Esophagus squamous epithelium (tissue), 5 donors: ENCODE results near the gene ASPDH. TPM values are rescaled to one million over a fixed set of nuclear protein-coding genes. Genes with fewer than 3 reads are reported as not detected.
A peak's percentile ranks its signal among the peaks of the same experiment; 100 is the strongest.

Experiments
- DNase-seq: peaks from one replicate; lab custom pipeline; 2025; lab: John Stamatoyannopoulos, UW
- H3K27ac ChIP-seq, 4 donors: fragments of 200-600 bp; sonication (generic); one replicate each; pipeline ENCODE4 v1.5.1; 2016 to 2019; ENCODE audit warnings: mild to moderate bottlenecking in 1 of 4
- H3K27me3 ChIP-seq, 4 donors: fragments of 200-600 bp; sonication (generic); 1 replicate in 3 of 4; 2 replicates in 1 of 4; pipeline versions ENCODE4 v1.5.1 to v1.6.0; 2017 to 2021; ENCODE audit warnings: antibody characterized with exemption in 1 of 4
- H3K36me3 ChIP-seq, 3 donors: fragments of 200-600 bp; sonication (generic); one replicate each; pipeline ENCODE4 v1.5.1; 2016 to 2019
- H3K4me1 ChIP-seq, 3 donors: fragments of 200-600 bp; sonication (generic); one replicate each; pipeline ENCODE4 v1.5.1; 2017 to 2019
- H3K4me3 ChIP-seq, 4 donors: fragments of 200-600 bp; sonication (generic); 1 replicate in 3 of 4; 2 replicates in 1 of 4; pipeline ENCODE4 v1.5.1; 2016 to 2019; ENCODE audit warnings: mild to moderate bottlenecking in 2 of 4, moderate library complexity in 1 of 4
- H3K9me3 ChIP-seq, 3 donors: fragments of 200-600 bp; sonication (generic); one replicate each; pipeline ENCODE4 v1.5.1; 2016 to 2019
- POLR2A ChIP-seq, 4 donors: fragments of 450-650 bp; IDR thresholded peaks; one replicate each; pipeline ENCODE4 v1.6.1; 2017; ENCODE audit warnings: antibody characterized with exemption in 4 of 4, mild to moderate bottlenecking in 4 of 4, moderate library complexity in 3 of 4
- WGBS, 2 donors: methylation state at CpG; one replicate each; pipeline ENCODE4 v1.1.5; 2018; 5-methylcytosine and 5-hydroxymethylcytosine counted together
- intact Hi-C: fragments of 100-400 bp; cut with DNase I; formaldehyde crosslinking; loops from one replicate; pipeline ENCODE4 v1.15.0; 2022
- total RNA-seq, 4 donors: library from RNA; depleted of rRNA; stranded (reverse); fragments of >200 nt; gene quantifications; one replicate each; pipeline ENCODE4 v1.1.0, GENCODE V29; 2016
- TF ChIP-seq, protein P1 (sequence below), 6 experiments: fragments of 450-650 bp in 4 of 6; fragments of 200-600 bp in 2 of 6; sonication (generic) in 2 of 6; IDR thresholded peaks; one replicate each; pipeline ENCODE4 v1.5.1; 2016 to 2019; ENCODE audit warnings: antibody characterized with exemption in 6 of 6, mild to moderate bottlenecking in 4 of 6, moderate library complexity in 4 of 6
- donor health status: DM: yes; HTN: yes; CAD: no.

The ASPDH gene
- total RNA-seq, 4 donors from 2014 or later = not detected

DNA sequence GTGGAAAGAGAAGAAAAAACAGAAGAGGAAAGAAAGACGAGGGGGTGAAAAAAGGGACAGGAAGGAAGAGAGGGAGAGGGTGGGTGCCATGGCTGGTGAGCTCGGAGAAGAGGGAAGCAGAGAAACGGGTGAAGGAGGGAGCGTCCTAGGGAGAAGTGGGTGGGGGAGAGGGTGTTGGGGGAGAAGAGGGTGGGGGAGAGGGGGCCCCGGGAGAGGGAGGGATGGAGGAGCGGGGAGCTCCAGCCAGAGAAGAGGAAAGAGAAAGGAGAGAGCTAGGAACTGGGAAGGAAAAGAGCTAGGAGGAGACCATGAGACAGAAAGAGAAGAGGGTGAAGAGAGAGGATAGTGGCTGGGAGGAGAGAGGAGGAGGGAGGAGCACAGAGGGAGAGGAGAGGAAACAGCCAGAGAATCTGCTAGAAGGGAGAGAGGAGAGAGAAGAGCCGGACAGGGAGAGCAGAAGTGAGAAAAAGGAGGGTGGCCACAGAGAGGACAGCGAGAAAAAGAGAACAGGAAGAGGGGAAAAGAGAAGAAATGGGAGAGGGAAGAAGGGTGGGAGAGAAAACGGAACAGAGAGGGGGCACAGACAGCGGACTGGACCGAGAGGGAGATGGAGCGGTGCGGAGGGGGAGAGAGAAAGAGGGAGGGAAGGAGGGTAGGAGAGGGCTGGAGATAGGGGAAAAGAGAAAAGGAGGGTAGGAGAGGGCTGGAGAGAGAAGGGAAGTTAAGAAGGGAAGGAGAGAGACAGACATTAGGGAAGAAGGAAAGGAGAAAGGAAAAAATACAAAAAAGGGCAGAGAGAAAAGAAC, 25.1 kb downstream of the ASPDH start:
- H3K27me3 ChIP-seq = peaks cover 0 to 49% (median 0%) of the 10 kb centered on the region in 4 donors
- no peak overlapping the region for H3K4me3 ChIP-seq
- whole genome bisulfite sequencing, 2 donors = 25 to 26% methylated on average over 13 of the region's 13 CpGs
- H3K36me3 ChIP-seq = peaks cover 0 to 15% (median 1%) of the 10 kb centered on the region in 3 donors
- no peak overlapping the region for H3K27ac ChIP-seq
- DNase-seq = no peak
- TF ChIP-seq POLR2A (IDR thresholded peaks at IDR 0.05) = no peak
- TF ChIP-seq, protein P1, sequence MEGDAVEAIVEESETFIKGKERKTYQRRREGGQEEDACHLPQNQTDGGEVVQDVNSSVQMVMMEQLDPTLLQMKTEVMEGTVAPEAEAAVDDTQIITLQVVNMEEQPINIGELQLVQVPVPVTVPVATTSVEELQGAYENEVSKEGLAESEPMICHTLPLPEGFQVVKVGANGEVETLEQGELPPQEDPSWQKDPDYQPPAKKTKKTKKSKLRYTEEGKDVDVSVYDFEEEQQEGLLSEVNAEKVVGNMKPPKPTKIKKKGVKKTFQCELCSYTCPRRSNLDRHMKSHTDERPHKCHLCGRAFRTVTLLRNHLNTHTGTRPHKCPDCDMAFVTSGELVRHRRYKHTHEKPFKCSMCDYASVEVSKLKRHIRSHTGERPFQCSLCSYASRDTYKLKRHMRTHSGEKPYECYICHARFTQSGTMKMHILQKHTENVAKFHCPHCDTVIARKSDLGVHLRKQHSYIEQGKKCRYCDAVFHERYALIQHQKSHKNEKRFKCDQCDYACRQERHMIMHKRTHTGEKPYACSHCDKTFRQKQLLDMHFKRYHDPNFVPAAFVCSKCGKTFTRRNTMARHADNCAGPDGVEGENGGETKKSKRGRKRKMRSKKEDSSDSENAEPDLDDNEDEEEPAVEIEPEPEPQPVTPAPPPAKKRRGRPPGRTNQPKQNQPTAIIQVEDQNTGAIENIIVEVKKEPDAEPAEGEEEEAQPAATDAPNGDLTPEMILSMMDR (IDR thresholded peaks at IDR 0.05) = no peak
- peaks cover 0 to 3% (median 0%) of the 10 kb centered on the region in 3 donors for H3K4me1 ChIP-seq
- intact Hi-C loops = no loop called here
- no peaks in the 10 kb centered on the region for H3K9me3 ChIP-seq

DNA sequence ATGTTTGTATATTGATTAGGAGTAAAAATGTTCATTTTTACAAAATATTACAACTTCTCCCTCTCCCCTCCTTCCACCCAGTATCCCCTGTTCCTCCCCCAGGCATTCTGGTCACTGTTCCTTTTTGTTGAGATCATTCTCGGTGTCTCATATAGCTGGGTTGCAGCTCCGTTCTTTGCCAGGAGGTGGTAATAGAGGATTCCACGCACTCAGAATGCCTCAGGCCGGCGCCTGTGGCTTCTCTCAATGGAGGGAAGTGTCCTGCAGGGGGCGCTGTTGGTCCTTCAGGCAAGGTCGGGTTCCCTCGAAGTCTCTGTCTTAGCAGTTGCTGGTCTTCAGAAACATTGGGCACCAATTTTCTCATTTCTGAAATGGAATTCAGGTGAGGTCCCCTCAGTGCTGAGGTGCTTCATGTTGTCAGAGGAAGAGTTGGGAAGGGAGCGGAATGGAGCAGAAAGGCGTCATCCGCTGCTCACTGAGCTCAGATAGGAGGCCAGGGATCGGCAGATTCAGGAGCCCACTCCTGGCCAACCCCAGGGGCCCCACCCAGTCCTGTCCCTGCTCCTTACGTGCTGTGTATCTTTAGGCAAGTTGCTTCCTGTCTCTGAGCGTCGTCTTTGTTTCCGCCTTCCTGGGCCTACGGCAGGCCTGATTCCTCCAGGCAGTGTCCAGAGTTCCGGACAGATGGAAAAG, 26.7 kb downstream of the ASPDH start:
- no peak overlapping the region for H3K27ac ChIP-seq
- no peak for DNase-seq
- no peaks in the 10 kb centered on the region for H3K4me1 ChIP-seq
- 65 to 66% methylated on average over 6 to 16 of the region's 18 CpGs for WGBS, 2 donors
- peaks cover 0 to 49% (median 0%) of the 10 kb centered on the region in 4 donors for H3K27me3 ChIP-seq
- no peak overlapping the region for H3K4me3 ChIP-seq
- peaks cover 0 to 31% (median 5%) of the 10 kb centered on the region in 3 donors for H3K36me3 ChIP-seq
- TF ChIP-seq, protein P1 (IDR thresholded peaks at IDR 0.05) = peak in 3 of 6 experiments; percentile 5 to 58 (median 23)
- no peak for TF ChIP-seq POLR2A (IDR thresholded peaks at IDR 0.05)
- no peaks in the 10 kb centered on the region for H3K9me3 ChIP-seq
- intact Hi-C loops = no loop called here

DNA sequence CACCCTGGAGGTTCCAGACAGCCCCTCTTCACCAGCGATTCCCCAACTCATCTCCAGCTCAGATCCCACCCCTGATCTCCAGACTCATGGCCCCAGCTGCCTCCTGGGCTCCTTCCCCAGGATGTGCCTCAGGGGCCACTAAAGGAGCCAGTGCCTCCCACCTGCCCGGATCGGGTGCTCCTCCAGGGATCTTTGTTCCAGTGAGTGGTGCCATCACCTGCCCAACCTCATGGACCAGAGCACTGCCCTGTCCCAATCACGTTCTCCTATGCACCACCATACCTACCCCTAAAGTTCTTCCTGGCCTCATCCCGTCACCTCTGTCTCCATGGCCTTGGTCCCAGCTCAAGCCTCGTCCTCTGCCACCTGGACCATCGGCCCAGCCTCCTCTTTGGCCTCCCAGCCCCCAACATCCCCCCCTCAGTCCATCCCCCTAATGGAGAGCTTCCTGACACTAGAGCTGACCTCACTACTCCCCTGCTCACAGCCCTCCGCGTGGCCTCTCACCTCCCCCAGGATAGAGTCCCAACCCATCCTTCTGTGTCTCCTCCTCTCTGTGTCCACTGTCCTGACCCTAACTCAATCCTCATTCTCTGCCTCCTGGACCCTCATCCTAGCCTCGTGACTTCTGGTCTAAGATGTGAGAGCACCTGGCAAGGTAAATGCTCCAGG, 28.3 kb downstream of the ASPDH start:
- H3K4me3 ChIP-seq = no peak overlapping the region
- no peak for TF ChIP-seq POLR2A (IDR thresholded peaks at IDR 0.05)
- TF ChIP-seq, protein P1 (IDR thresholded peaks at IDR 0.05) = no peak

DNA sequence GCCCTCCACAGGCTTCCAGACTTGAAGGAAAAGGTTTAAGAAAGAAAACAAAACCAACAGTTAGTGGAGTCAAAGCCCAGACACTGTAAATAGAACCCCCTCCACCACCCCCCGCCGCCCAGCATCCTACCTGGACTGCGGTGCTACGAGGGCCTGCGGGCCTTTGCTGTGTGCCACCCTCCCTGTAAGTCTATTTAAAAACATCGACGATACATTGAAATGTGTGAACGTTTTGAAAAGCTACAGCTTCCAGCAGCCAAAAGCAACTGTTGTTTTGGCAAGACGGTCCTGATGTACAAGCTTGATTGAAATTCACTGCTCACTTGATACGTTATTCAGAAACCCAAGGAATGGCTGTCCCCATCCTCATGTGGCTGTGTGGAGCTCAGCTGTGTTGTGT, 30.8 kb downstream of the ASPDH start:
- H3K4me3 ChIP-seq = no peak overlapping the region
- H3K27ac ChIP-seq = no peak overlapping the region
- H3K27me3 ChIP-seq = peaks cover 0 to 16% (median 0%) of the 10 kb centered on the region in 4 donors
- intact Hi-C loops = no loop called here
- H3K36me3 ChIP-seq = peaks cover 0 to 72% (median 13%) of the 10 kb centered on the region in 3 donors
- no peak for DNase-seq
- H3K9me3 ChIP-seq = no peaks in the 10 kb centered on the region
- H3K4me1 ChIP-seq = peaks cover under 1 to 8% (median under 1%) of the 10 kb centered on the region in 3 donors
- TF ChIP-seq POLR2A (IDR thresholded peaks at IDR 0.05) = no peak
- TF ChIP-seq, protein P1 (IDR thresholded peaks at IDR 0.05) = no peak
- 85 to 89% methylated on average over 10 of the region's 10 CpGs for WGBS, 2 donors

More for the DNA sequence above, 28.3 kb downstream of the ASPDH start:
- Histone ChIP-seq H3K36me3 (peaks cover 0 to 47% (median 10%) of the 10 kb centered on the region in 3 donors), H3K9me3 (no peaks in the 10 kb centered on the region), H3K4me1 (no peaks in the 10 kb centered on the region), H3K27ac (no peak overlapping the region), H3K27me3 (peaks cover 0 to 39% (median 0%) of the 10 kb centered on the region in 4 donors)
- no peak for DNase-seq
- 80 to 89% methylated on average over 10 of the region's 10 CpGs for WGBS, 2 donors
- intact Hi-C loops = no loop called here
